Colonic mucosa (tissue), 4 donors: Measurements from ENCODE around the gene ARL15. TPM values are rescaled to one million over a fixed set of nuclear protein-coding genes. Genes with fewer than 3 reads are reported as not detected.

Experiments used
- DNase-seq: peaks from one replicate; pipeline ENCODE4 v3.0.0-alpha.2; 2020
- H3K27ac ChIP-seq: fragments of 200-600 bp; one replicate; pipeline ENCODE4 v1.8.0; 2021
- H3K27me3 ChIP-seq: fragments of 200-600 bp; one replicate; pipeline ENCODE4 v1.8.0; 2021
- H3K36me3 ChIP-seq: fragments of 200-600 bp; one replicate; pipeline ENCODE4 v1.8.0; 2021
- H3K4me1 ChIP-seq: fragments of 200-600 bp; one replicate; pipeline ENCODE4 v1.8.0; 2021; ENCODE audit warnings: mild to moderate bottlenecking
- H3K4me3 ChIP-seq: fragments of 200-600 bp; one replicate; pipeline ENCODE4 v1.8.0; 2021
- H3K9ac ChIP-seq, 2 donors: one replicate each; pipeline ENCODE4 v1.7.0; 2013; ENCODE audit warnings: control low read depth in 2 of 2, low read depth in 2 of 2, low read length in 2 of 2
- H3K9me3 ChIP-seq: fragments of 200-600 bp; one replicate; pipeline ENCODE4 v1.8.0; 2021
- CTCF ChIP-seq: fragments of 200-600 bp; IDR thresholded peaks from one replicate; pipeline ENCODE4 v1.8.0; 2022; ENCODE audit warnings: antibody characterized with exemption, mild to moderate bottlenecking
- intact Hi-C: fragments of 100-400 bp; cut with DNase I; formaldehyde crosslinking; loops from one replicate; pipeline ENCODE4 v1.14.1; 2022
- total RNA-seq, 2 donors: library from RNA; stranded (reverse); fragmentation: NEBNext Ultra II Directional in 1 of 2; extraction: Animal tissue kit (Norgen Biotek cat#: 25700) in 1 of 2; gene quantifications; one replicate each; pipeline ENCODE4 v1.2.1, GENCODE V29; 2021
- donor health status: healthy.
- donor health status: DM: no; HTN: no; CAD: no.
- donor health status: DM: no; HTN: no; CAD: no.

The ARL15 gene
- total RNA-seq, 2 donors from 2014 or later: 18.4 to 35.1 TPM

- intact Hi-C loops: no loop called here
- no peak overlapping the region for H3K4me3 ChIP-seq
These were observed 9.9 kb upstream of the ARL15 start for GRCh38 chr5:54320256-54320655.

GRCh38 chr5:54317511-54318260 is 7.3 kb upstream of the ARL15 start:
- H3K27me3 ChIP-seq: no peaks in the 10 kb centered on the region
- intact Hi-C loops: loop anchor here (5.0 kb wide), 1 partner anchor 100 kb away; no protein-coding TSS in a partner anchor
- no peak overlapping the region for H3K27ac ChIP-seq
- H3K9me3 ChIP-seq: no peaks in the 10 kb centered on the region
- DNase-seq: no peak
- no peak overlapping the region for H3K9ac ChIP-seq
- H3K4me1 ChIP-seq: no peaks in the 10 kb centered on the region
- H3K36me3 ChIP-seq: no peaks in the 10 kb centered on the region
- TF ChIP-seq CTCF: no peak
- H3K4me3 ChIP-seq: no peak overlapping the region

More at GRCh38 chr5:54320256-54320655, 9.9 kb upstream of the ARL15 start:
- no peak overlapping the region for H3K27ac ChIP-seq
- H3K4me1 ChIP-seq: no peaks in the 10 kb centered on the region
- H3K36me3 ChIP-seq: no peaks in the 10 kb centered on the region
- no peak overlapping the region for H3K9ac ChIP-seq
- TF ChIP-seq CTCF: no peak
- H3K9me3 ChIP-seq: no peaks in the 10 kb centered on the region
- DNase-seq: no peak
- H3K27me3 ChIP-seq: no peaks in the 10 kb centered on the region

- no peak overlapping the region for H3K27ac ChIP-seq
- no peaks in the 10 kb centered on the region for H3K27me3 ChIP-seq
- no peak overlapping the region for H3K4me3 ChIP-seq
- no peak for TF ChIP-seq CTCF
- H3K9me3 ChIP-seq: no peaks in the 10 kb centered on the region
- H3K36me3 ChIP-seq: no peaks in the 10 kb centered on the region
- intact Hi-C loops: loop anchor here (5.0 kb wide), 1 partner anchor 101 kb away; no protein-coding TSS in a partner anchor
- H3K4me1 ChIP-seq: no peaks in the 10 kb centered on the region
- no peak overlapping the region for H3K9ac ChIP-seq
- DNase-seq: no peak
These were observed 5.6 kb upstream of the ARL15 start for GRCh38 chr5:54315736-54316528.

GRCh38 chr5:54313311-54314270 is 3.2 kb upstream of the ARL15 start:
- intact Hi-C loops: no loop called here
- no peaks in the 10 kb centered on the region for H3K36me3 ChIP-seq
- no peaks in the 10 kb centered on the region for H3K27me3 ChIP-seq
- no peak overlapping the region for H3K4me3 ChIP-seq
- H3K9ac ChIP-seq: no peak overlapping the region
- no peak for TF ChIP-seq CTCF
- no peaks in the 10 kb centered on the region for H3K9me3 ChIP-seq
- no peak overlapping the region for H3K27ac ChIP-seq
- no peak for DNase-seq
- H3K4me1 ChIP-seq: no peaks in the 10 kb centered on the region

GRCh38 chr5:54312499-54312898 is 2.1 kb upstream of the ARL15 start:
- H3K4me1 ChIP-seq: no peaks in the 10 kb centered on the region
- H3K36me3 ChIP-seq: no peaks in the 10 kb centered on the region
- H3K9me3 ChIP-seq: no peaks in the 10 kb centered on the region
- no peak for TF ChIP-seq CTCF
- no peak for DNase-seq
- H3K27me3 ChIP-seq: no peaks in the 10 kb centered on the region
- no peak overlapping the region for H3K9ac ChIP-seq
- no peak overlapping the region for H3K27ac ChIP-seq
- no peak overlapping the region for H3K4me3 ChIP-seq
- intact Hi-C loops: no loop called here
